Measurements from ENCODE around the gene ZNF17. TPM values are rescaled to one million over a fixed set of nuclear protein-coding genes. Genes with fewer than 3 reads are reported as not detected.
A peak's percentile ranks its signal among the peaks of the same experiment; 100 is the strongest.
"Not testable (repeated sequence)": the region's sequence is repeated elsewhere in the genome, so short reads cannot be mapped to it uniquely, and the experiment has no call there.

ZNF17 gene
- polyA plus RNA-seq (ENCODE audit: insufficient read depth in 1 of 5, insufficient read length in 5 of 5, low replicate concordance in 1 of 5): 10 to 100 TPM in 4 of 5 donors, 1 to 10 TPM in 1; 9.1 to 17.1 (median 15.8) TPM
- long read RNA-seq, donor 1, transcript ZNF17-207 (1 exons, 2,750 nt): major isoform, 5 of 9 reads
- long read RNA-seq, donor 1, partial matches to known transcripts: 0 of 9 reads
- long read RNA-seq, donor 1, other reads (novel, unspliced or antisense): 0 of 9 reads
- long read RNA-seq, donor 2, partial matches to known transcripts: 0 of 4 reads
- long read RNA-seq, donor 2, other reads (novel, unspliced or antisense): 0 of 4 reads
- long read RNA-seq, donor 3, partial matches to known transcripts: 0 of 4 reads
- long read RNA-seq, donor 3, other reads (novel, unspliced or antisense): 0 of 4 reads
- long read RNA-seq, donor 4, transcript ZNF17-207 (1 exons, 2,750 nt): major isoform, 5 of 6 reads
- long read RNA-seq, donor 4, partial matches to known transcripts: 0 of 6 reads
- long read RNA-seq, donor 4, other reads (novel, unspliced or antisense): 0 of 6 reads
- long read RNA-seq, donor 5, partial matches to known transcripts: 0 of 5 reads
- long read RNA-seq, donor 5, other reads (novel, unspliced or antisense): 0 of 5 reads
- long read RNA-seq, donor 6, partial matches to known transcripts: 0 of 6 reads
- long read RNA-seq, donor 6, other reads (novel, unspliced or antisense): 0 of 6 reads
- long read RNA-seq, donor 7, partial matches to known transcripts: 0 of 5 reads
- long read RNA-seq, donor 7, other reads (novel, unspliced or antisense): 0 of 5 reads
- long read RNA-seq, donor 8, partial matches to known transcripts: 0 of 1 reads
- long read RNA-seq, donor 8, other reads (novel, unspliced or antisense): 0 of 1 reads

DNA sequence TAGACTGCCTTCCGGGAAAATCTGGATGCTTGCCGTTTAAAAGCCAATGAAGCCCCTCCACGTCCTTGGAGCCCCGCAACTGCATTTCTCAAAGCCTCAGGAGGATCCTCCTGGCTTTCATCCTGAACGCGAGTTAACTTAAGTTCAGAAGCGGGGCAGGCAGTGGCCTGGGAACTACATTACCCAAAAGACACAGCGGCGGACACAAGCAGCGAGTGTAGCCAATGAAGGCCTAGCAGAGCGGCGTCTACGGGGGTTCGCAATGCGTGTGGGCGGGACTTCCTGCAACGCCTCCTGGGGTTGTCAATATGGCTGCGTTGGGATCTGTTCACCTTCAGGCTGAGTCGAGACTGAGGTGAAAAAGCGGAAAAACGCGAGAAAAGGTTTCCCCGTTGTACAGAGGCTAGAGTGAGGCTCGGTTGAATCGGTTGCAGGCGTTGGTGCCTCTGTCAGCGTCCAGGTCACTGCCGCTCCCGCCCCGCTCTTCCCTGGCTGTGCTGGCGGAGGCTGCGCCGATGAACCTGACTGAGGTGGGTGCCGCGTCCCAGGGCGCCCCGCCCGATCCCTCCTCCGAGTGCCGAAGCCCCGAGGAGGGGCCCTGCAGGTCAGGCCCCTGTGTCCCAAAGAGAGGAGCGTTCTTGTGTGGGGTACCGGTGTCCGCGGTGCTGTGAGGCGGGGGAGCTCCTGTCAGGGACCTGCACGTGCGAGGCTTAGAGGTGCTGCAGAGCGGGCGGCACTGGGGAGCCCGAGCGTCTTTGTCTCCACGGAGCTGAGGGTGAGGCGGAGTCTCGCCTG lies at the start of gene ZNF17:
TSS of gene ZNF17 (plus strand) at position 285 of the 795 bp plus-strand sequence. CDS start 2,455 bp downstream, outside the sequence.
- DNase-seq: peak; percentile 86 to 89

DNA sequence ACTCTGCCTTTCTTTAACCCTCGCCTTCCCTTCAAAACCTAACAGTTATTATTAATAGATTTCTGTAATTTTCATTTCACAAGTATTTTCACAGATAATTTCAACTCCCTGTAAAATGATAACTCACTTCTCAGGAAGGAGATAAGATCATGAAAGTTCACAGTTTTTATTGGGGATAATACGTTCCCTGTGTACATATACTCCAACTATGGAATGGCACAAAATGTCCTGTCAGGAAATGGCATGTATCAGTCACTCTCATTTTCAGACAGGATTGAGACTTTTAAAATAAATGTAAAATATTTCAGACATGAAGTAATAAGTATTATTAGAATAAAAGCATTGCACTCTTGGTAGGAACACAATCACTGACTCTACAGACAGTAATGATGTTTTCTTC lies 48.5 kb upstream of the ZNF17 start:
- no peak for DNase-seq

DNA sequence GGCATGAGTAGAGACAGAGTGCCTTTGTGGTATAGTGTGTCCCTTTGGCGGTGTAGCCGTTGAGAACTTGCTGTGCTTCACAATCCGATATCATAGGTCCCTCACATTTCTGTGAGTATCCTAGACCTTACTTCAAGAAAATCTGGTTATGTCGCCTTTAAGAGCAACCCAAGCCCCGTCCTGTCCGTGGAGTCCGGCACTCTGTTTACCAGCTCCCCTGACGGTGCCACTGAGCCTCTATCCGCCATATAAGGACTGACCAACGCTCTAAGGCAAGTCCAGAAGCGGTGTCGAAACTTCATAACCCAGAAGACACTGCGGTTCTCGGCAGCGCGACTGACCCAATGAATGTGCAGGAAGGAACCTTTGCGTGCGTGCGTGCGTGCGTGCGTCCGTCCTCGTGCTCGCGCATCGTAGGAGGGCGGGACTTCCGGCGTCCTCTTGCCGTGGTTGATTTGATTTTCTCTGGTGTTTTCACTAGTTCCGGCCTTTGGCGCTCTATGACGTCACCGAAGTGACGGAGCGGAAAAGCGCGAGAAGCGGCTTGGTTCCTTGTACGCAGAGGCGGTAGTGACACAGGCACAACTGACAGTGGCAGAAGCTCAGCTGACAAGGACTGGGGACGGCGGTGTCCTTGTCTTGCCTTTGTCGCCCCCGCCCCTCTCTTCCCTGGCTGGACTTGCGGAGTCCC lies 47.8 kb upstream of the ZNF17 start, which contains the start of the genes TRAPPC2B and ZNF547:
TSS of gene TRAPPC2B (plus strand) at position 555 of the 691 bp plus-strand sequence. CDS start 1,283 bp downstream, outside the sequence.
TSS of gene ZNF547 (plus strand) at position 555 of the 691 bp plus-strand sequence. CDS start 5,005 bp downstream, outside the sequence.
- peak; percentile 100 for DNase-seq

DNA sequence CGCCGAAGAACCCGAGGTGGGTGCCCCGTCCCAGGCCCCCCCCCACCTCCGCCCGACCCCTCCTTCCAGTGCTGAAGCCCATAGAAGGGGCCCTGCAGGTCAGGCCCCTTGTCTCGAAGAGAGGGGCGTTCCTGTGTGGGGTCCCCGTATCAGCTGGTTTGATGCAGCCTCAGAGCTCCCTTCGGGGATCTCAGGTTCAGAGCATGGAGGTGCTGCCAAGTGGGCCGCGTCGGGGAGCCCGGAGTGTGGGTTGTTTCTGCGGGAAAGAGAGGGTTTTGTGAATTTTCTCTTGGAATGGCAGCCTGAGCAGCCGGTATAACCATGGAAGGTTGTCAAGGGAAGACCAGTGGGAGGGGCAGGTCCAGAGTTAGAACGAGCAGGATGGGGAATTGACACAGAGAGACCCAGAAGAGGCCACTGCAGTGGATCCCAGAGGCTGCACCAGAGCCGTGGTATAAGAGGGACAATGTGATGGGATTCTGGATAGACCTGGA lies 47.2 kb upstream of the ZNF17 start:
- no peak for DNase-seq

DNA sequence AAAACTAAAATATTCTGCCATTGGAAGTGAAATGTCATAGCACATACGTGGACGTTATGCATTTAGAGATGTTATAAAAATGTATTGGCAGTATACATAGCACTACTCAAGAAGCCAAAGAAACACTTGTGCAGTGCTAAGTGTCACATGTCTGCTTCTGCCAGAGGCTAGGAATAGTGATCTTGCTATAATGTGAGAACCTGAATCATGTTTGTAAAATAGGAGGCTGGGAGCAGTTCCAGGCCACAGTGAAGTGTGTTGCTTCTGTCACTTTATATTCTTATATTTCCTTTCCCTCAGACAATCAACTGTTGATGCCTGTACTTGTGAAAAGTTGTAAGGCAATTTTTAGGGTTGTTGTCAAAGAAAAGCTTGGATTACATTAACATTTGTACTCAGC lies 44.2 kb upstream of the ZNF17 start:
- no peak for DNase-seq

DNA sequence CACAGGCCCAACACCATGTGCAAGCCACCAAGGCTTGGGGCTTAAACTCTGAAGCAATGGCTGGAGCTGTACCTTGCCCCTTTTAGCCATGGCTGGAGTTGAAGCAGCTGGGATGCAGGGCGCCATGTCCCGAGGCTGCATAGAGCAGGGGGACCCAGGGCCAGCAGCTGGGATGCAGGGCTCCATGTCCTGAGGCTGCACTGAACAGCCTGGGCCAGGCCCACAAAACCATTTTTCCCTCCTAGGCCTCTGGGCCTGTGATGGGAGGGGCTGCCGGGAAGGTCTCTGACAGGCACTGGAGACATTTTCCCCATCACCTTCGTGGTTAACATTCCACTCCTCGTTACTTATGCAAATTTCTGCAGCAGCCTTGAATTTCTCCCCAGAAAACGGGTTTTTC lies 36.8 kb upstream of the ZNF17 start:
- DNase-seq: no peak

DNA sequence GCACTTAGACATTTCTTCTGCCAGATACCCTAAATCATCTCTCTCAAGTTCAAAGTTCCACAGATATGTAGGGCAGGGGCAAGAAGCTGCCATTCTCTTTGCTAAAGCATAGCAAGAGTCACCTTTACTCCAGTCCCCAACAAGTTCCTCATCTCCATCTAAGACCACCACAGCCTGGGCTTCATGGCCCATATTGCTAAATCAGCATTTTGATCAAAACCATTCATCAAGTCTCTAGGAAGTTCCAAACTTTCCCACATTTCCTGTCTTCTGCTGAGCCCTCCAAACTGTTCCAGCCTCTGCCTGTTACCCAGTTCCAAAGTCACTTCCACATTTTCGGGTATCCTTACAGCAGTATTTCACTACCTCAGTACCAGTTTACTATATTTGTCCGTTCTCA lies 36.3 kb upstream of the ZNF17 start:
- DNase-seq: not testable (repeated sequence)

DNA sequence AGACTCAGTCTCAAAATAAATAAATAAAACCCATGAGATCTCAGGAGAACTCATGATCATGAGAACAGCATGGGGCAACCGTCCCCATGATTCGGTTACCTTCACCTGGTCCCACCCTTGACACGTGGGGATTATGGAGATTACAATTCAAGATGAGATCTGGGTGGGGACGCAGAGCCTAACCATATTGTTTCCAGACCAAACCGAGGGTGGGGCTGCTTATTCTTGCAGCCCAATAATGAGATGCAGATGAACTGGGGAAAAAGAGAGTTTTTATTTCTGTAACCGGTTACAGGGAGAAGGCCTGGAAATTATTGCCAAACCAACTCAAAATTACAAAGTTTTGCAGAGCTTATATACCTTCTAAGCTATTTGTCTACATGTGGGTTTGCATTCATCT lies 34.8 kb upstream of the ZNF17 start:
- DNase-seq: no peak

DNA sequence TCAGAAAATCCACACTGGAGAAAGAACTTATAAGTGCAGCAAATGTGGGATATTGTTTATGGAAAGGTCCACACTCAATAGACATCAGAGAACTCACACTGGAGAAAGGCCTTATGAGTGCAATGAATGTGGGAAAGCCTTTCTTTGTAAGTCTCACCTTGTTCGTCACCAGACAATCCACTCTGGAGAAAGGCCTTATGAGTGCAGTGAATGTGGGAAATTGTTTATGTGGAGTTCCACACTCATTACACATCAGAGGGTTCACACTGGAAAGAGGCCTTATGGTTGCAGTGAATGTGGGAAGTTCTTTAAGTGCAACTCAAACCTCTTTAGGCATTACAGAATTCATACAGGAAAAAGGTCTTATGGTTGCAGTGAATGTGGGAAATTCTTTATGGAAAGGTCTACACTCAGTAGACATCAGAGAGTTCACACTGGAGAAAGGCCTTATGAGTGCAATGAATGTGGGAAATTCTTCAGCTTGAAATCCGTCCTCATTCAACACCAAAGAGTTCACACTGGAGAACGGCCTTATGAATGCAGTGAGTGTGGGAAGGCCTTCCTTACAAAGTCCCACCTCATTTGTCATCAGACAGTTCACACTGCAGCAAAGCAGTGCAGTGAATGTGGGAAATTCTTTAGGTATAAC lies 33.3 kb upstream of the ZNF17 start:
- DNase-seq: no peak

DNA sequence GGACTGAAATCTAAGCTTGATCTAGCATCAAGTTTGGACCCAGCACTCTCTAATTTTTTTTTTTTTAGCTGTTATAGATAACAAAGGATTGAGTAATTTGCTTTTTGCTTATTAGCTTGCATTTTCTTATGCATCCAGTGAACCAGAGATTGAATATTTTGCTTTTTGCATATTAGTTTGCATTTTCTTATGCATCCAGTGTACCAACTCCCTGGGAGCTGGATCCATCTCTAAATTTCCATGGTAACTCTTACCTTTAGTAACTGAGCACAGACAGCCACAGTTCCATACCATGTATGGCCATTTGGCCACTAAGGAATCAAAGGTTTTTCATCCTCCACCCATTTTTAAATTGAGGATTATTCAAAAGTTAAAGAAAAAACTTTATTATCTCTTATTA lies 30.0 kb upstream of the ZNF17 start:
- DNase-seq: no peak

DNA sequence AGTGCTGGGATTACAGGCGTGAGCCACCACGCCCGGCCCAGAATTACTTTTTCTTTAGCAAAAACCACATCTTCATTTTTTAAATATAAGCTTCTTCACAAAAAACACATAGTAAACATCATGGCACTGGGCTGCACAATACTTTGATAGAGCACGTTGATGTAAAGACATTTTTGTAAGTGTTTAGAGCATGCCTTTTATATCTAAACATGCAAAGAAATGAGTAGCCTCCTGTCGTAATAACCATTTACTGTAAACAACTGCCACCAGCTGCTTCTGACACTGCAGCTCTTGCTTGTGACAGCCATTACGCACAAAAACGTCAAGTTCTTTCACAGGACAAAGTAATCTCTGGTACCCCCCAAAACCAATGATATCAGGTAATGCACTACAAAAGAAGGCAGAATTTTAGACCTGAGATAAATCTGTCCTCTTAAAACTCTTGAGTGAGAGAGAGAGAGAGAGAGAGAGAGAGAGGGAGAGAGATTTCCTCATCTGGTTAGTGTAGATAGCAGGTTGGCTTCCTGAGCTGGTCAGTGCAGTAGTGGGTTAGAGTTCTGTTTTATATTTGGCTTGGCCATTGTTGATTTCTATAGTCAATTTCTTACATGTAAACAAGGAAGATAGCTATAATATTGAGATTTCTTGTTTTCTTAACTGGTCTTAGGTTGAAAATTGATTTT lies 28.0 kb upstream of the ZNF17 start:
- no peak for DNase-seq

DNA sequence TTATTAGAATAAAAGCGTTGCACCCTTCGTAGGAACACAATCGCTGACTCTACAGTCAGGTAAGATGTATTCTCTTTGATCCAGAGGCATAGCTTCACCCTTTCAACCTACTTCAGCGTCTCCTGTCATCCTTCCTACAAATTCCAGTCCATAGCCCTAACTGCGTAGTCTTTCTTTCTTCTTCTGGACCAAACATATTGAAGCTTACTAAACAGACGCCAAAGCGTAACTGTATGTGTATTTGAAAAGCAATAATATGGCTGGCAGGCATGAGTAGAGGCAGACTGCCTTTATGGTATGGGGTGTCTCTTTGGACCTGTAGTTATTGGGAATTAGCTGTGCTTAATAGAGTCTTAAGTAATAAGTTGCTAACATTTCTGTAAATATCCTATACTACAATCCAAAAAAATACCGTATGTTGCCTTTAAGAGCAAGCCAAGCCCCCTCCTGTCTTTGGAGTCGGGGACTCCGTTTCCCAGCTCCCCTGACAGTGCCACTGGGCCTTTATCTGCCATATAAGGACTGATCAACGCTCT lies 21.7 kb upstream of the ZNF17 start:
- no peak for DNase-seq

DNA sequence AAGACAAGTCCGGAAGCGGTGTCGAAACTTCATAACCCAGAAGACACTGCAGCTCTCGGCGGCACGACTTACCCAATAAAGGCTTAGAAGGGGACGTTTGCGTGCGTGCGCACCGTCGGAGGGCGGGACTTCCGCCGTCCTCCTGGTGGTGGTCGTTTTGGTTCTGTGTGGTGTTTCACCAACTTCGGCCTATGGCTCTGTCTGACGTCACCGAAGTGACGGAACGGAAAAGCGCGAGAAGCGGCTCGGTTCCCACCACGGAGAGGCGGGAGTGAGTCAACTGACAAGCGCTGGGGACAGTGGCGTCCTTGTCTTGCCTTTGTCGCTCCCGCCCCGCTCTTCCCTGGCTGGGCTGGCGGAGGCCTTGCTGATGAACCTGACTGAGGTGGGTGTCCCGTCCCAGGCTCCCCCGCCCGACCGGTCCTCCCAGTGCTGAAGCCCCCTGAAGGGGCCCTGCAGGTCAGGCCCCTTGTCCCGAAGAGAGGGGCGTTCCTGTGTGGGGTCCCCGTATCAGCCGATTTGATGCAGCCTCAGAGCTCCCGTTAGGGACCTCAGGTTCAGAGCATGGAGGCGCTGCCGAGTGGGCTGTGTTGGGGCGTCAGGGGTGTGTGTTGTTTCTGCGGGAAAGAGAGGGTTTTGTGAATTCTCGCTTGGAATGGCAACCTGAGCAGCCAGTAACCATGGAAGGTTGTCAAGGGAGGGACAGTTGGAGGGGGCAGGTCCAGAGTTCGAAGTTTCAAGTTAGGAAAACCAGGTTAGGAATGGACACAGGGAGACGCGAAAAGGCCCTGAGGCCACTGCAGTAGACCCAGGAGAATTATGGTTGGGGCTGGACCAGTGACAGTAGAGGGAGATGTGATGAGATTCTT lies 21.0 kb upstream of the ZNF17 start, which contains the start of gene ZNF548:
TSS of gene ZNF548 (plus strand) at position 125 of the 869 bp plus-strand sequence. CDS start at position 371, 246 bp downstream.
- peak; percentile 96 to 98 for DNase-seq

DNA sequence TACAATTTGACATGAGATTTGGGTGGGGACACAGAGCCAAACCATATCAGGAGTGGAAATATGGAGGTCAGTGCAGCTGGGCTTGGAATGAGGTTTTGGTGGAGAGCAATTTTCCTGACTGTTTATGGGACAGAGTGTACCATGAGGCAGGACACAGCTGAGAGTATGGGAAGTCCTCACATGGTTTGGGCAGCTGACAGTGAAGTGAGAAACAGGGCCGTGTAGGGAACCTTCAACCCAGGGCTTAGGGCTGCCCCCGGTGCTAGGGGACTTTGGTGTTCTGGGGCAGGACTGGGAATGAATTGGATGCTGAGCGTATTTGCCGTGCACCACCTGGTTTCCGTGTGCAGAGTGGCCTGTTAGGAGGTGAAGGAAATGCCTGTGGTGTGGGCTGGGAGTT lies 15.3 kb upstream of the ZNF17 start:
- no peak for DNase-seq

DNA sequence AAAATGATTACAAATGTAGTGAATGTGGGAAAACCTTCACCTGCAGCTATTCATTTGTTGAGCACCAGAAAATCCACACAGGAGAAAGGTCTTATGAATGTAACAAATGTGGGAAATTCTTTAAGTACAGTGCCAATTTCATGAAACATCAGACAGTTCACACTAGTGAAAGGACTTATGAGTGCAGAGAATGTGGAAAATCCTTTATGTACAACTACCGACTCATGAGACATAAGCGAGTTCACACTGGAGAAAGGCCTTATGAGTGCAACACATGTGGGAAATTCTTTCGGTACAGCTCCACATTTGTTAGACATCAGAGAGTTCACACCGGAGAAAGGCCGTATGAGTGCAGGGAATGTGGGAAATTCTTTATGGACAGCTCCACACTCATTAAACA lies 12.1 kb upstream of the ZNF17 start:
- DNase-seq: no peak

DNA sequence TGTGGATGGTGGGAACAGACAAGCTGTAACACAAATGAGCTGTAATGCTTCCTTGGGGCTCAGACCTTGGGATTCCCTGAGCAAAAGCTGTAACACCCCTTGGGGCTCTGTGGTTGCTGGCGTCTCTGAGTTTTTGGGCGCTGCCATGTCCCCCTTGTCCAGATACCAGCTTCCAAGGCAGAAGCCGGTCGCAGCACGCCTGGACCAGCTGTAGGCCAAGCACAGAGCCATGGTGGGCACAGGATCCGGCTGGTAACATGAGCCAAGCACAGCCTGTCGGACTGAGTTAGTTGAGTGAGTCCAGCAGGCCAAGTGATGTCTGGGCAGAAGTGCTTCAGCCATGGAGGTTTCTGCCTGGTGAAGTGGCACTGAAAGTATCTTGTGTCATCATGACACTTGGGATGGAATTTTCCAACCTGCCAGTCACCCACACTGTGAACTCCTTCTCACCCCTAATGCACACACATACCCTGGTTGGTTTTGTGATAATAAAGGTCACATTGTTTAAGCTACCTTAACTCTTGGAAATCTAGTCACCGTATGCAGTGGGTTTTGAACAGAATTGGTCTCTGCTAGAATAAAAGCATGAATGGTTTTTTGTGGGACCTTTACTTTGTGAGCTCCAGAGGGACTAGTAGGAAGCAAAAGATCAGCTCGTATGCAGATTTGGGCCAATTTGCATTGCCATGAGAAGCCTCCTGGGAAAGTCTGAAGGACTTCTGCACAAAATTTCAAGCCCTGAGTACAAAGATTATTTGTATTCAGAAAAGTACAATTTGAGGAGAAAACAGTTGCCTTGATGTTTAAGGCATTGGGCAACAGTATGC lies 7.0 kb upstream of the ZNF17 start:
- DNase-seq: no peak

DNA sequence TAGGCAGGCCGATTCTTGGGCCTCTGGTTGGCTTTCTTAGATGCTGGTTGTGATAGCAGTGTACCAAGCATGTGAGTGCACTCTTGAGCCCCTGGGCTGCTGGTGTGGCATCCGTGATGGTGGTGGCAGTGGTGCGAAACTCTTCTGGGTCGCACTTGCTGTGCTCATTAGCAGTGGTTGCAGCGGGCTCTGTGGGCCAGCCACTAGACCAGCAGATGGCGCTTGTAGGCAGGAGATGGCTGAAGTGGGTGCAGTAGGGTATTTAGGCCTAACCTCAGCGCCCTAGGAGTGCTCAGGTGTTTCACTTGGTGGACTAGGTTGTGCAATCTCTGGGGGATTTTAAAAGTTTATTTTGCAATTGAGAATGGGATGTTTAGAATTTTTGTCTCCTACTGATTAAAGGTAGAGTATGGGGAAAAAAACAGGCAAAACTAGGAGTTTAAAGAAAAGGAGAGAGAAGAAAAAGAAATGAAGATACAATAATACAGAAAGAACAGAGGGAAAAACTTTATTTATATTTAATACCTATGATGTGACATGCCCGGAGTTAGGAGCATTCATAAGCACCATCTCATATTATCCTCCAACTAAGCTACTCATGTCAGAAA lies 4.3 kb upstream of the ZNF17 start:
- DNase-seq: peak; percentile 49 to 55

All from right lung (tissue), 10 donors.